Loucy (cell line): ENCODE data around the gene PLEKHB1.

Source experiments
- H2AFZ ChIP-seq: fragments of 200-600 bp; sonication (generic); 2 replicates; pipeline ENCODE4 v1.6.0; 2016; ENCODE audit warnings: antibody characterized with exemption, mild to moderate bottlenecking, low read length, moderate library complexity
- H3F3A ChIP-seq: fragments of 200-600 bp; 2 replicates; pipeline ENCODE4 v1.6.0; 2016; ENCODE audit warnings: antibody characterized with exemption, low read depth, mild to moderate bottlenecking
- H3K27me3 ChIP-seq: fragments of 200-600 bp; sonication (generic); 2 replicates; pipeline ENCODE4 v1.6.1; 2014; ENCODE audit warnings: low read length, mild to moderate bottlenecking; ENCODE audit not compliant: insufficient read depth, poor library complexity, severe bottlenecking
- H3K36me3 ChIP-seq: fragments of 200-600 bp; sonication (generic); 2 replicates; pipeline ENCODE4 v1.6.1; 2016; ENCODE audit warnings: low read length; ENCODE audit not compliant: insufficient read depth
- H3K4me1 ChIP-seq: fragments of 200-600 bp; sonication (generic); 2 replicates; pipeline ENCODE4 v1.5.1; 2014; ENCODE audit warnings: low read length, mild to moderate bottlenecking; ENCODE audit not compliant: insufficient read depth, poor library complexity, severe bottlenecking
- H3K4me2 ChIP-seq: fragments of 200-600 bp; sonication (generic); 2 replicates; pipeline ENCODE4 v1.6.0; 2014; ENCODE audit warnings: antibody characterized with exemption, low read length, low read depth, mild to moderate bottlenecking; ENCODE audit not compliant: poor library complexity, severe bottlenecking
- H3K4me3 ChIP-seq: fragments of 200-600 bp; sonication (generic); 2 replicates; pipeline ENCODE4 v1.5.1; 2014; ENCODE audit warnings: low read length, mild to moderate bottlenecking, mixed read lengths; ENCODE audit not compliant: poor library complexity, severe bottlenecking
- H3K79me2 ChIP-seq: fragments of 200-600 bp; sonication (generic); 2 replicates; pipeline ENCODE4 v1.6.1; 2014; ENCODE audit warnings: low read length; ENCODE audit not compliant: insufficient read depth
- H3K9ac ChIP-seq: fragments of 200-600 bp; sonication (generic); 2 replicates; pipeline ENCODE4 v1.6.0; 2014; ENCODE audit warnings: mild to moderate bottlenecking, low read depth, low read length, moderate library complexity; ENCODE audit not compliant: poor library complexity, severe bottlenecking
- H3K9me2 ChIP-seq: fragments of 200-600 bp; sonication (generic); replicated peaks from 2 replicates; pipeline ENCODE4 v1.6.1; 2016; ENCODE audit warnings: low read depth, low read length, mixed read lengths
- H3K9me3 ChIP-seq: fragments of 200-600 bp; sonication (generic); 2 replicates; pipeline ENCODE4 v1.6.1; 2014; ENCODE audit warnings: mild to moderate bottlenecking, antibody characterized with exemption, low read length, low read depth; ENCODE audit not compliant: insufficient read depth
- H4K20me1 ChIP-seq: fragments of 200-600 bp; sonication (generic); 2 replicates; pipeline ENCODE4 v1.6.0; 2014; ENCODE audit warnings: antibody characterized with exemption, low read length, mild to moderate bottlenecking; ENCODE audit not compliant: insufficient read depth, poor library complexity, severe bottlenecking
- EZH2phosphoT487 ChIP-seq: fragments of 200-600 bp; IDR thresholded peaks from 2 replicates; pipeline ENCODE4 v1.6.1; 2018; ENCODE audit warnings: antibody characterized with exemption, mild to moderate bottlenecking, moderate library complexity, borderline replicate concordance
- TF ChIP-seq, protein P1 (sequence below): fragments of 200-600 bp; sonication (generic); conservative IDR thresholded peaks from 2 replicates; pipeline ENCODE4 v1.5.1; 2014; ENCODE audit warnings: mild to moderate bottlenecking, antibody characterized with exemption, low read length

Gene PLEKHB1

DNA sequence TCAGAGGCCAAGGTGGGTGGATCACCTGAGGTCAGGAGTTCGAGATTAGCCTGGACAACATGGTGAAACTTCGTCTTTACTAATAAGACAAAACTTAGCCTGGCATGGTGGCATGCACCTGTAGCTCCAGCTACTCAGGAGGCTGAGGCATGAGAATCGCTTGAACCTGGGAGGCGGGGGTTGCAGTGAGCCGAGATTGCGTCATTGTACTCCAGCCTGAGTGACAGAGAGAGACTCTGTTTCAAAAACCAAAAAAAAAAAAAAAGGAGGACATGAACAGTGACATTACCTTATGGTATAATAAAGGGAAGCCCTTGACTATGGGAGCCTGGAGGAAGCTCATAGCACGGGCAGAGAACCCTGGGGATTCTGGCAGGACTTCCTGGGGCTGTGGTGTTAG is 16.5 kb upstream of the PLEKHB1 start:
- no peaks in the 10 kb centered on the region for H3K9me2 ChIP-seq
- no peak overlapping the region for H3K9ac ChIP-seq
- H3K4me2 ChIP-seq, result no peak overlapping the region
- no peaks in the 10 kb centered on the region for H3F3A ChIP-seq
- no peak for TF ChIP-seq EZH2phosphoT487
- TF ChIP-seq, protein P1, sequence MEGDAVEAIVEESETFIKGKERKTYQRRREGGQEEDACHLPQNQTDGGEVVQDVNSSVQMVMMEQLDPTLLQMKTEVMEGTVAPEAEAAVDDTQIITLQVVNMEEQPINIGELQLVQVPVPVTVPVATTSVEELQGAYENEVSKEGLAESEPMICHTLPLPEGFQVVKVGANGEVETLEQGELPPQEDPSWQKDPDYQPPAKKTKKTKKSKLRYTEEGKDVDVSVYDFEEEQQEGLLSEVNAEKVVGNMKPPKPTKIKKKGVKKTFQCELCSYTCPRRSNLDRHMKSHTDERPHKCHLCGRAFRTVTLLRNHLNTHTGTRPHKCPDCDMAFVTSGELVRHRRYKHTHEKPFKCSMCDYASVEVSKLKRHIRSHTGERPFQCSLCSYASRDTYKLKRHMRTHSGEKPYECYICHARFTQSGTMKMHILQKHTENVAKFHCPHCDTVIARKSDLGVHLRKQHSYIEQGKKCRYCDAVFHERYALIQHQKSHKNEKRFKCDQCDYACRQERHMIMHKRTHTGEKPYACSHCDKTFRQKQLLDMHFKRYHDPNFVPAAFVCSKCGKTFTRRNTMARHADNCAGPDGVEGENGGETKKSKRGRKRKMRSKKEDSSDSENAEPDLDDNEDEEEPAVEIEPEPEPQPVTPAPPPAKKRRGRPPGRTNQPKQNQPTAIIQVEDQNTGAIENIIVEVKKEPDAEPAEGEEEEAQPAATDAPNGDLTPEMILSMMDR, result no peak
- no peaks in the 10 kb centered on the region for H3K9me3 ChIP-seq
- no peak overlapping the region for H3K4me3 ChIP-seq
- H2AFZ ChIP-seq, result no peak overlapping the region
- no peaks in the 10 kb centered on the region for H3K79me2 ChIP-seq
- peaks cover 7% of the 10 kb centered on the region for H3K4me1 ChIP-seq
- no peaks in the 10 kb centered on the region for H3K27me3 ChIP-seq
- H3K36me3 ChIP-seq, result no peaks in the 10 kb centered on the region
- H4K20me1 ChIP-seq, result no peaks in the 10 kb centered on the region

- no peaks in the 10 kb centered on the region for H3K27me3 ChIP-seq
- peaks cover 7% of the 10 kb centered on the region for H3K4me1 ChIP-seq
- peak overlapping the region; percentile 88 for H2AFZ ChIP-seq
- H4K20me1 ChIP-seq, result no peaks in the 10 kb centered on the region
- H3K79me2 ChIP-seq, result no peaks in the 10 kb centered on the region
- H3K36me3 ChIP-seq, result no peaks in the 10 kb centered on the region
- H3F3A ChIP-seq, result no peaks in the 10 kb centered on the region
- no peak for TF ChIP-seq EZH2phosphoT487
- TF ChIP-seq, protein P1, result no peak
- no peak overlapping the region for H3K9ac ChIP-seq
- no peaks in the 10 kb centered on the region for H3K9me2 ChIP-seq
- H3K4me2 ChIP-seq, result no peak overlapping the region
- H3K4me3 ChIP-seq, result no peak overlapping the region
- H3K9me3 ChIP-seq, result no peaks in the 10 kb centered on the region
These were observed 13.4 kb upstream of the PLEKHB1 start for GRCh38 chr11:73632996-73633395.

- no peaks in the 10 kb centered on the region for H3K9me2 ChIP-seq
- H4K20me1 ChIP-seq, result no peaks in the 10 kb centered on the region
- H3K36me3 ChIP-seq, result no peaks in the 10 kb centered on the region
- H3K9ac ChIP-seq, result no peak overlapping the region
- H3K79me2 ChIP-seq, result no peaks in the 10 kb centered on the region
- no peaks in the 10 kb centered on the region for H3K9me3 ChIP-seq
- peak overlapping the region; percentile 22 for H3K4me2 ChIP-seq
- H3K27me3 ChIP-seq, result no peaks in the 10 kb centered on the region
- H3K4me1 ChIP-seq, result peaks cover 7% of the 10 kb centered on the region
- no peak overlapping the region for H3K4me3 ChIP-seq
- TF ChIP-seq, protein P1, result no peak
- no peak for TF ChIP-seq EZH2phosphoT487
- no peaks in the 10 kb centered on the region for H3F3A ChIP-seq
- H2AFZ ChIP-seq, result peak overlapping the region; percentile 88
These were observed 12.4 kb upstream of the PLEKHB1 start for GRCh38 chr11:73633999-73634398.
